ENCODE results near the gene ZNF821.

ZNF821 gene

DNA sequence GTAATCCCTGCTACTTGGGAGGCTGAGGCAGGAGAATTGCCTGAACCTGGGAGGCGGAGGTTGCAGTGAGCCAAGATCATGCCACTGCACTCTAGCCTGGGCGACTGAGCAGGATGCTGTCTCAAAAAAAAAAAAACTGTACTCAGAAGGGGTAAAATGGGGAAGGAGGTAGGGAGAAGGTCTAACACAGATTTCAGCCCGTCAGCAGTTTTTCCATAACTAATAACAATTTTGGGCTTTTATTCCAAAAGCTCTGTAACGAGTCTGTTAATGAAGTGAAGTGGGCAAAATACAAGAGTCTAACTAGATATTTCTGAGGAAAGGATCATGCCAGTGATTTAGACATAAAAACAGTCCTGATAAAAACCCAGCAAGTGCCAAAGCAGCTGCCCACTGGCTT, 10.8 kb downstream of the ZNF821 start:
- H3K27me3 ChIP-seq (replicated peaks; ENCODE audit: insufficient read depth, low read length) = no peaks in the 10 kb centered on the region
- DNase-seq = no peak
- no peak overlapping the region for H3K9ac ChIP-seq (ENCODE audit: low read length)
- H3K9me3 ChIP-seq (replicated peaks; ENCODE audit: insufficient read depth, low read length) = no peaks in the 10 kb centered on the region
- H3K4me3 ChIP-seq (ENCODE audit: low read length) = no peak overlapping the region
- no peaks in the 10 kb centered on the region for H3K36me3 ChIP-seq (replicated peaks; ENCODE audit: insufficient read depth, low read length)
- H2AFZ ChIP-seq (ENCODE audit: low read length) = no peak overlapping the region
- no peak overlapping the region for H3K27ac ChIP-seq (ENCODE audit: low read length)
- H3K4me2 ChIP-seq (ENCODE audit: low read depth, low read length) = no peak overlapping the region
- no peaks in the 10 kb centered on the region for H3K79me2 ChIP-seq (ENCODE audit: low read length)
- peaks cover 4% of the 10 kb centered on the region for H3F3A ChIP-seq (ENCODE audit: insufficient read depth, low read length)
- TF ChIP-seq EZH2phosphoT487 (IDR thresholded peaks at IDR 0.05; ENCODE audit: low read length) (no peak), EZH2 (optimal IDR thresholded peaks at IDR 0.05; ENCODE audit: low read depth, low read length) (no peak)
- TF ChIP-seq, protein P1, sequence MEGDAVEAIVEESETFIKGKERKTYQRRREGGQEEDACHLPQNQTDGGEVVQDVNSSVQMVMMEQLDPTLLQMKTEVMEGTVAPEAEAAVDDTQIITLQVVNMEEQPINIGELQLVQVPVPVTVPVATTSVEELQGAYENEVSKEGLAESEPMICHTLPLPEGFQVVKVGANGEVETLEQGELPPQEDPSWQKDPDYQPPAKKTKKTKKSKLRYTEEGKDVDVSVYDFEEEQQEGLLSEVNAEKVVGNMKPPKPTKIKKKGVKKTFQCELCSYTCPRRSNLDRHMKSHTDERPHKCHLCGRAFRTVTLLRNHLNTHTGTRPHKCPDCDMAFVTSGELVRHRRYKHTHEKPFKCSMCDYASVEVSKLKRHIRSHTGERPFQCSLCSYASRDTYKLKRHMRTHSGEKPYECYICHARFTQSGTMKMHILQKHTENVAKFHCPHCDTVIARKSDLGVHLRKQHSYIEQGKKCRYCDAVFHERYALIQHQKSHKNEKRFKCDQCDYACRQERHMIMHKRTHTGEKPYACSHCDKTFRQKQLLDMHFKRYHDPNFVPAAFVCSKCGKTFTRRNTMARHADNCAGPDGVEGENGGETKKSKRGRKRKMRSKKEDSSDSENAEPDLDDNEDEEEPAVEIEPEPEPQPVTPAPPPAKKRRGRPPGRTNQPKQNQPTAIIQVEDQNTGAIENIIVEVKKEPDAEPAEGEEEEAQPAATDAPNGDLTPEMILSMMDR (IDR thresholded peaks at IDR 0.05; ENCODE audit: low read length) = no peak
- H4K20me1 ChIP-seq (ENCODE audit: insufficient read depth, low read length) = no peaks in the 10 kb centered on the region
- 0 out of 2 replicates have a peak, but pooled peaks cover 3% of the 10 kb centered on the region for H3K4me1 ChIP-seq (ENCODE audit: low read length)
- H3K9me2 ChIP-seq (replicated peaks; ENCODE audit: insufficient read depth, low read length) = no peaks in the 10 kb centered on the region

DNA sequence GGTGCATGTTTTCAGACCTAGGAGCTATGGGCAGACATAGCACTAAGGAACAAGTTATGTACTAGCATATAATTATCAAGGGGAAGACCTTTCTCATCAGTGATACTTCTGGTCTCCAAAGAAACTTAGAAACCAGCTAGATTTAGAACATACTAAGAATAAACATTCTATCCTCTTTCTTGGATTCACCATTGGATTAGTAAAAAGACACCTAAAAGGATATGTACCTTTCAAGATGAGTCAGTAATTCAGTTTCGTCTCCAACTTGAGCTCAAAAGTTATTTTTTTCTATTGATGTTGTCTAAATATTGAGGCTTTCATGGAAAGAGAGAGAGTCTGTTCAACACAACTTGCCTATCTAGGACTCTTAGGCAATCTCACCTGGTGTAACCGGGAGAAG, 13.2 kb downstream of the ZNF821 start:
- Histone ChIP-seq H3K4me3 (ENCODE audit: low read length) (no peak overlapping the region), H3K27me3 (replicated peaks; ENCODE audit: insufficient read depth, low read length) (no peaks in the 10 kb centered on the region), H3F3A (ENCODE audit: insufficient read depth, low read length) (peaks cover 4% of the 10 kb centered on the region), H3K79me2 (ENCODE audit: low read length) (no peaks in the 10 kb centered on the region), H3K36me3 (replicated peaks; ENCODE audit: insufficient read depth, low read length) (no peaks in the 10 kb centered on the region), H4K20me1 (ENCODE audit: insufficient read depth, low read length) (no peaks in the 10 kb centered on the region), H3K27ac (ENCODE audit: low read length) (no peak overlapping the region), H3K9me2 (replicated peaks; ENCODE audit: insufficient read depth, low read length) (no peaks in the 10 kb centered on the region), H2AFZ (ENCODE audit: low read length) (no peak overlapping the region), H3K4me1 (ENCODE audit: low read length) (0 out of 2 replicates have a peak, but pooled peaks cover 3% of the 10 kb centered on the region), H3K9ac (ENCODE audit: low read length) (no peak overlapping the region), H3K4me2 (ENCODE audit: low read depth, low read length) (no peak overlapping the region), H3K9me3 (replicated peaks; ENCODE audit: insufficient read depth, low read length) (no peaks in the 10 kb centered on the region)
- DNase-seq = no peak
- TF ChIP-seq EZH2 (optimal IDR thresholded peaks at IDR 0.05; ENCODE audit: low read depth, low read length) = no peak
- TF ChIP-seq EZH2phosphoT487 (IDR thresholded peaks at IDR 0.05; ENCODE audit: low read length) = no peak
- TF ChIP-seq, protein P1 (IDR thresholded peaks at IDR 0.05; ENCODE audit: low read length) = no peak

DNA sequence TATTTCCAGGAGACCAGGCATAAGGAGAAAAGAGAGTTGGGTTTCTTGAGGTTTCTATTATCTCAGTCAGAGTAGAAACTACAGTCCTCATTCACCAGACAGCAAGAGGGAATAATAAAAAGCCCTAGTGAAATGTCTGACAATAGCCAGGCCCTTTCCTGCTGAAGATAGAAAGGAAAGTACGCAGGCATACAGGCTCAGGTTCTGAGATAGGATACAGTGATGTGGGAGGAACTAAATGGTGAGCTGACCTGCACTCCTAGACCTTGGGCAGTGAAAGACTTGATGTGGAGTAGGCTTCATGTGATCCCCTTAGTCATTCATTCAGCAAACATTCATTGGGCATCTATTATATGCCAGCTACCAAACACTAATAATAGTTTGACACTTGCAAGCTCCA, 14.9 kb downstream of the ZNF821 start:
- Histone ChIP-seq H3K9ac (ENCODE audit: low read length) (no peak overlapping the region), H3F3A (ENCODE audit: insufficient read depth, low read length) (peaks cover 4% of the 10 kb centered on the region), H3K4me2 (ENCODE audit: low read depth, low read length) (no peak overlapping the region), H4K20me1 (ENCODE audit: insufficient read depth, low read length) (no peaks in the 10 kb centered on the region), H3K79me2 (ENCODE audit: low read length) (no peaks in the 10 kb centered on the region), H2AFZ (ENCODE audit: low read length) (no peak overlapping the region), H3K4me3 (ENCODE audit: low read length) (no peak overlapping the region), H3K36me3 (replicated peaks; ENCODE audit: insufficient read depth, low read length) (0 out of 2 replicates have a peak, but pooled peaks cover 4% of the 10 kb centered on the region), H3K4me1 (ENCODE audit: low read length) (0 out of 2 replicates have a peak, but pooled peaks cover 3% of the 10 kb centered on the region), H3K9me2 (replicated peaks; ENCODE audit: insufficient read depth, low read length) (no peaks in the 10 kb centered on the region), H3K27ac (ENCODE audit: low read length) (no peak overlapping the region), H3K9me3 (replicated peaks; ENCODE audit: insufficient read depth, low read length) (no peaks in the 10 kb centered on the region), H3K27me3 (replicated peaks; ENCODE audit: insufficient read depth, low read length) (no peaks in the 10 kb centered on the region)
- DNase-seq = no peak
- TF ChIP-seq EZH2 (optimal IDR thresholded peaks at IDR 0.05; ENCODE audit: low read depth, low read length) (no peak), EZH2phosphoT487 (IDR thresholded peaks at IDR 0.05; ENCODE audit: low read length) (no peak)
- TF ChIP-seq, protein P1 (IDR thresholded peaks at IDR 0.05; ENCODE audit: low read length) = no peak
